Spleen (tissue), 7 donors: ENCODE measurements around the gene ART1.

ENCODE experiments used
- CTCF ChIP-seq, 11 experiments: fragments of 200-600 bp in 7 of 11; fragments of 450-650 bp in 4 of 11; sonication (generic) in 4 of 11; IDR thresholded peaks in 8 of 11; conservative IDR thresholded peaks in 3 of 11; 1 replicate in 7 of 11; 2 replicates in 4 of 11; pipeline versions ENCODE4 v1.4.0 to v1.8.0; 2016 to 2021; ENCODE audit warnings: antibody characterized with exemption in 11 of 11, inconsistent platforms in 4 of 11, mild to moderate bottlenecking in 1 of 11
- POLR2A ChIP-seq, 3 donors: fragments of 450-650 bp; IDR thresholded peaks; one replicate each; pipeline ENCODE4 v1.5.1; 2017; ENCODE audit warnings: antibody characterized with exemption in 3 of 3, mild to moderate bottlenecking in 1 of 3
- POLR2AphosphoS5 ChIP-seq, 3 donors: sonication (generic); formaldehyde crosslinking; IDR thresholded peaks; one replicate each; pipeline ENCODE4 v1.5.1; 2017; ENCODE audit warnings: antibody characterized with exemption in 3 of 3
- donor health status: DM: no; HTN: no; CAD: no; lungs with moderate emphysema.
- donor health status: DM: no; HTN: no; CAD: no.
- donor health status: DM: no; HTN: no; CAD: no.

- TF ChIP-seq CTCF (IDR thresholded peaks at IDR 0.05 in 8 of 11, conservative IDR thresholded peaks at IDR 0.05 in 3 of 11) (no peak), POLR2A (IDR thresholded peaks at IDR 0.05) (no peak), POLR2AphosphoS5 (IDR thresholded peaks at IDR 0.05) (no peak)
Observed at GRCh38 chr11:3664032-3664630, 19.2 kb downstream of the ART1 start.
